Lower lobe of right lung (tissue), 2 donors: ENCODE data around the gene BMP2K. TPM values are rescaled to one million over a fixed set of nuclear protein-coding genes. Genes with fewer than 3 reads are reported as not detected.

Source experiments
- ATAC-seq, 2 donors: fragments of 200-7000 bp; cut with Tn5 transposase; one replicate each; pipeline ENCODE4 v1.9.1; 2020 to 2022; ENCODE audit warnings: mild to moderate bottlenecking in 2 of 2, moderate library complexity in 2 of 2
- DNase-seq: peaks from one replicate; pipeline ENCODE4 v3.0.0-alpha.2; 2020
- H3K27ac ChIP-seq: fragments of 200-600 bp; one replicate; pipeline ENCODE4 v1.8.0; 2022
- H3K27me3 ChIP-seq: fragments of 200-600 bp; one replicate; pipeline ENCODE4 v1.8.0; 2022; ENCODE audit warnings: low read depth
- H3K36me3 ChIP-seq: fragments of 200-600 bp; one replicate; pipeline ENCODE4 v1.8.0; 2022; ENCODE audit warnings: mild to moderate bottlenecking
- H3K4me1 ChIP-seq: fragments of 200-600 bp; one replicate; pipeline ENCODE4 v1.8.0; 2022
- H3K4me3 ChIP-seq: fragments of 200-600 bp; one replicate; pipeline ENCODE4 v1.8.0; 2022; ENCODE audit warnings: mild to moderate bottlenecking
- H3K9me3 ChIP-seq: fragments of 200-600 bp; one replicate; pipeline ENCODE4 v1.8.0; 2022
- intact Hi-C: fragments of 100-400 bp; cut with DNase I; formaldehyde crosslinking; loops from one replicate; pipeline ENCODE4 v1.11.0; 2022
- total RNA-seq: library from RNA; stranded (reverse); fragmentation: NEBNext Ultra II Directional; extraction: Animal tissue kit (Norgen Biotek cat#: 25700); gene quantifications from one replicate; pipeline ENCODE4 v1.2.1, GENCODE V29; 2021
- TF ChIP-seq, protein P1 (sequence below): fragments of 200-600 bp; IDR thresholded peaks from one replicate; pipeline ENCODE4 v1.8.0; 2022; ENCODE audit warnings: antibody characterized with exemption, mild to moderate bottlenecking
- donor health status: DM: no; HTN: yes; CAD: no; lungs with severe emphysema.

Gene BMP2K
- total RNA-seq, 1 donor from 2014 or later, result 48.9 TPM

DNA sequence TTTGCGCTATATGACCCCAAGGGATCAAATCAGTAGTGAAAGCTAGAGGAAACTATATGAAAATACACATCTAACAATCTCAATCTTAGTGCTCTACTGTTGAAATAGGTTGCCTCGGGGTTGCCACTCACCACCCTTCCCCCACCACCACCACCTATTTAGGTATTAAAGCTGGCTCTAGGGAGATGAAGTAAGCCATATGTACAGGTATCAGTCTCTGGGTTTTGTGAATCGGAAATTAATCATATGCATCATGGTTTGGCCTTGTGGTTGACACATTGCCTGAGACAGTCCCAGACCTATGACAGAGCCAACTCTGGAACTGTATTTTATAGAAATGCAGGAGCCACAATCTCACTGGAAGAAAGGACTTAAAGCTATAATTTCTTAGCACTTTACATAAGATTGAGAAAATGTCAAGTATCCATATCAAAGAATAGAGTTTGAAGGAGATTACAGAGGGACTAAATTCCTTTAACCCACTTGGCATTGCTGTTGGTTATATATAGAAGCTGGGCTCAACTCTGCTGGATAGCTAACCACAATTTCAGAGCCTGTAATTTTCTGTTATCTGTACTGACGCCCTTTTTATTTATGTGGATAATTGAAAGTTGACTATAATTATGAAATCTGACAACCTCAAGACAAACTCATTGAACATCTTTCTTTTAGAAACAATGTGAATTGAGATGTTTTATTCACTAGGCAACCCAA lies 26.7 kb upstream of the BMP2K start:
- H3K36me3 ChIP-seq, result no peaks in the 10 kb centered on the region
- no peaks in the 10 kb centered on the region for H3K9me3 ChIP-seq
- intact Hi-C loops, result no loop called here
- TF ChIP-seq, protein P1, sequence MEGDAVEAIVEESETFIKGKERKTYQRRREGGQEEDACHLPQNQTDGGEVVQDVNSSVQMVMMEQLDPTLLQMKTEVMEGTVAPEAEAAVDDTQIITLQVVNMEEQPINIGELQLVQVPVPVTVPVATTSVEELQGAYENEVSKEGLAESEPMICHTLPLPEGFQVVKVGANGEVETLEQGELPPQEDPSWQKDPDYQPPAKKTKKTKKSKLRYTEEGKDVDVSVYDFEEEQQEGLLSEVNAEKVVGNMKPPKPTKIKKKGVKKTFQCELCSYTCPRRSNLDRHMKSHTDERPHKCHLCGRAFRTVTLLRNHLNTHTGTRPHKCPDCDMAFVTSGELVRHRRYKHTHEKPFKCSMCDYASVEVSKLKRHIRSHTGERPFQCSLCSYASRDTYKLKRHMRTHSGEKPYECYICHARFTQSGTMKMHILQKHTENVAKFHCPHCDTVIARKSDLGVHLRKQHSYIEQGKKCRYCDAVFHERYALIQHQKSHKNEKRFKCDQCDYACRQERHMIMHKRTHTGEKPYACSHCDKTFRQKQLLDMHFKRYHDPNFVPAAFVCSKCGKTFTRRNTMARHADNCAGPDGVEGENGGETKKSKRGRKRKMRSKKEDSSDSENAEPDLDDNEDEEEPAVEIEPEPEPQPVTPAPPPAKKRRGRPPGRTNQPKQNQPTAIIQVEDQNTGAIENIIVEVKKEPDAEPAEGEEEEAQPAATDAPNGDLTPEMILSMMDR, result no peak
- no peak for DNase-seq
- no peaks in the 10 kb centered on the region for H3K27me3 ChIP-seq
- peaks cover 18% of the 10 kb centered on the region for H3K4me1 ChIP-seq
- H3K27ac ChIP-seq, result no peak overlapping the region
- ATAC-seq, result peak; percentile 14 to 46
- H3K4me3 ChIP-seq, result no peak overlapping the region

- intact Hi-C loops, result no loop called here
- TF ChIP-seq, protein P1, result no peak
- ATAC-seq, result peak; percentile 77 to 84
- Histone ChIP-seq H3K4me1 (peaks cover 18% of the 10 kb centered on the region), H3K27ac (no peak overlapping the region), H3K9me3 (no peaks in the 10 kb centered on the region), H3K36me3 (no peaks in the 10 kb centered on the region), H3K4me3 (no peak overlapping the region), H3K27me3 (no peaks in the 10 kb centered on the region)
- no peak for DNase-seq
Measured at GRCh38 chr4:78749972-78750727, 26.0 kb upstream of the BMP2K start.

DNA sequence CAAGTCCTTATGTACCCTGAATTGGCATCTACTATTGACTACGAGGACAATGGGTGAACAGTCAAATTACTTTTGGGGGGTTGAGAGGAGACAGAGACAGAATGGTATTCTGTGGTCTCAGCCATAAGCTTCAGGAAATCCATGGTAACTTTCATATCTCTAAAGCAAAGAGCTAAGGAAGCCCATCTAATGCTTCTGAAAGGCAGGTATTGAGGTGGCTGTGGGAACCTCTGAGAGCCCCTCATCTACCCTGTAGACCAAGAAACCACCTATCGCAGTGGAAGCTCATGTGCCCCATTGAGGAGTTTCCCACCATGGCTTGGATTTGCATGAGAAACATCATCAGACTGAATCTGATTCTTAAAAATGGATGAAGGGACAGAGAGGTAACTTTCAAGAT lies 23.1 kb upstream of the BMP2K start:
- no peak for DNase-seq
- H3K9me3 ChIP-seq, result no peaks in the 10 kb centered on the region
- ATAC-seq, result no peak
- H3K4me1 ChIP-seq, result peaks cover 18% of the 10 kb centered on the region
- no peak overlapping the region for H3K4me3 ChIP-seq
- no peaks in the 10 kb centered on the region for H3K27me3 ChIP-seq
- H3K36me3 ChIP-seq, result no peaks in the 10 kb centered on the region
- TF ChIP-seq, protein P1, result no peak
- H3K27ac ChIP-seq, result no peak overlapping the region
- intact Hi-C loops, result no loop called here

DNA sequence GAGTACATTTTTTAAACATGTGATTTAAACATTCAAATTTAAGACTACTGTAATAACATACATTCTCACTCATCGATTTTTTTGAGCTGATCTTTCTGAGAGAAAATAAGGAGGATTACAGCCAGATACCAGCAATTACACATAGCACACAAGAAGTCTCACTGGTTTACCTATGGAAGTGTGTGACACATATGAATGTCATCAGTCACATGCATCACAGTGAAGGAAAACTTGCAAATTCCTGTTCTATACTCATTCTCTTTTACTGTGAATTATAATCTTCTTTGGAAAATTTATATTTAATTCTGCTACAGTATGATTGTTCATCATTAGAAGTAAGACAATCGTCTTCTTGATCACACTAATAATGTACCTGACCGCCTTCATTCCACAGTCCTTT lies 21.3 kb upstream of the BMP2K start:
- no peak overlapping the region for H3K4me3 ChIP-seq
- no peaks in the 10 kb centered on the region for H3K9me3 ChIP-seq
- no peaks in the 10 kb centered on the region for H3K36me3 ChIP-seq
- TF ChIP-seq, protein P1, result no peak
- H3K4me1 ChIP-seq, result peaks cover 10% of the 10 kb centered on the region
- DNase-seq, result no peak
- H3K27ac ChIP-seq, result no peak overlapping the region
- no peak for ATAC-seq
- intact Hi-C loops, result no loop called here
- no peaks in the 10 kb centered on the region for H3K27me3 ChIP-seq

- TF ChIP-seq, protein P1, result no peak
- DNase-seq, result no peak
- intact Hi-C loops, result no loop called here
- no peak overlapping the region for H3K27ac ChIP-seq
- no peaks in the 10 kb centered on the region for H3K9me3 ChIP-seq
- no peak overlapping the region for H3K4me3 ChIP-seq
- no peaks in the 10 kb centered on the region for H3K27me3 ChIP-seq
- no peak for ATAC-seq
- no peaks in the 10 kb centered on the region for H3K36me3 ChIP-seq
- H3K4me1 ChIP-seq, result no peaks in the 10 kb centered on the region
Measured at GRCh38 chr4:78756137-78756536, 20.0 kb upstream of the BMP2K start.
